HepG2 (cell line): Measurements from ENCODE around the gene PTPN2. TPM values are rescaled to one million over a fixed set of nuclear protein-coding genes. Genes with fewer than 3 reads are reported as not detected.
A peak's percentile ranks its signal among the peaks of the same experiment; 100 is the strongest.

Source experiments
- AFF4 ChIP-seq: sonication (generic); formaldehyde crosslinking; IDR thresholded peaks from 2 replicates; pipeline ENCODE4 v1.4.0; 2020; ENCODE audit warnings: missing genetic modification reagents
- ATM ChIP-seq: fragments of 450-650 bp; IDR thresholded peaks from 2 replicates; pipeline ENCODE4 v1.7.1; 2017; ENCODE audit warnings: mild to moderate bottlenecking, borderline replicate concordance
- DMAP1 ChIP-seq: IDR thresholded peaks from 2 replicates; pipeline ENCODE4 v1.6.1; 2016
- FOXK1 ChIP-seq: sonication (generic); formaldehyde crosslinking; IDR thresholded peaks from 2 replicates; pipeline ENCODE4 v1.4.0; 2020; ENCODE audit warnings: low read depth, missing genetic modification reagents, borderline replicate concordance
- HMG20A ChIP-seq: IDR thresholded peaks from 2 replicates; pipeline ENCODE4 v1.6.1; 2016; ENCODE audit warnings: borderline replicate concordance
- HNF4A ChIP-seq: sonication (generic); formaldehyde crosslinking; IDR thresholded peaks from 2 replicates; pipeline ENCODE4 v1.4.0; 2020; ENCODE audit warnings: missing genetic modification reagents
- MAF1 ChIP-seq: sonication (generic); formaldehyde crosslinking; IDR thresholded peaks from 2 replicates; pipeline ENCODE4 v1.5.0; 2020; ENCODE audit warnings: missing genetic modification reagents, borderline replicate concordance
- PITX1 ChIP-seq: sonication (generic); formaldehyde crosslinking; IDR thresholded peaks from 2 replicates; pipeline ENCODE4 v1.5.1; 2020; ENCODE audit warnings: mild to moderate bottlenecking, missing genetic modification reagents
- RCOR2 ChIP-seq: IDR thresholded peaks from 2 replicates; pipeline ENCODE4 v1.6.1; 2016; ENCODE audit warnings: missing biosample characterization, missing genetic modification reagents
- SP4 ChIP-seq: sonication (generic); formaldehyde crosslinking; IDR thresholded peaks from 2 replicates; pipeline ENCODE4 v1.8.1; 2023; ENCODE audit warnings: mild to moderate bottlenecking, missing genetic modification reagents
- ZC3H4 ChIP-seq: sonication (generic); formaldehyde crosslinking; IDR thresholded peaks from 2 replicates; pipeline ENCODE4 v1.4.0; 2020; ENCODE audit warnings: missing genetic modification reagents, borderline replicate concordance
- ZMYM4 ChIP-seq: sonication (generic); formaldehyde crosslinking; IDR thresholded peaks from 2 replicates; pipeline ENCODE4 v1.8.1; 2023; ENCODE audit warnings: mild to moderate bottlenecking, missing genetic modification reagents
- ZNF335 ChIP-seq: sonication (generic); formaldehyde crosslinking; IDR thresholded peaks from 2 replicates; pipeline ENCODE4 v1.4.0; 2020; ENCODE audit warnings: missing genetic modification reagents
- ZNF382 ChIP-seq: sonication (generic); formaldehyde crosslinking; IDR thresholded peaks from 2 replicates; pipeline ENCODE4 v1.5.0; 2020; ENCODE audit warnings: missing genetic modification reagents, mild to moderate bottlenecking, borderline replicate concordance
- ZNF446 ChIP-seq: sonication (generic); formaldehyde crosslinking; IDR thresholded peaks from 2 replicates; pipeline ENCODE4 v1.5.0; 2020; ENCODE audit warnings: mild to moderate bottlenecking, missing genetic modification reagents
- ZNF552 ChIP-seq: sonication (generic); formaldehyde crosslinking; IDR thresholded peaks from 2 replicates; pipeline ENCODE4 v1.9.0; 2022; ENCODE audit warnings: missing genetic modification reagents, mild to moderate bottlenecking, borderline replicate concordance
- ZNF775 ChIP-seq: sonication (generic); formaldehyde crosslinking; IDR thresholded peaks from 2 replicates; pipeline ENCODE4 v1.4.0; 2020; ENCODE audit warnings: missing genetic modification reagents, mild to moderate bottlenecking, moderate library complexity, borderline replicate concordance
- ZSCAN22 ChIP-seq: sonication (generic); formaldehyde crosslinking; IDR thresholded peaks from 2 replicates; pipeline ENCODE4 v1.4.0; 2020; ENCODE audit warnings: mild to moderate bottlenecking, missing genetic modification reagents
- polyA plus RNA-seq, 8 experiments: library from polyadenylated mRNA; depleted of rRNA in 3 of 8; stranded (reverse) in 7 of 8; unstranded in 1 of 8; fragments of >200 nt; fragmentation: Illumina TruSeq in 4 of 8; extraction: Trizol in 4 of 8; gene quantifications; 2 replicates each; pipeline versions ENCODE4 v1.2.1 to v1.2.3, GENCODE V29; 2011 to 2016; ENCODE audit warnings: low read depth in 4 of 8, missing spikeins in 1 of 8, mixed read lengths in 1 of 8; ENCODE audit not compliant: insufficient read depth in 1 of 8
- total RNA-seq, 5 experiments: library from RNA; depleted of rRNA; stranded (reverse); fragments of >200 nt; fragmentation: Illumina TruSeq; extraction: Trizol; gene quantifications; 2 replicates each; pipeline ENCODE4 v1.2.3, GENCODE V29; 2016; ENCODE audit warnings: low read depth in 1 of 5
- TF ChIP-seq, protein P1 (sequence below): IDR thresholded peaks from 2 replicates; pipeline ENCODE4 v1.6.1; 2012; ENCODE audit warnings: low read depth, low read length, improper control_type of control experiment
- TF ChIP-seq, protein P2 (sequence below): sonication (generic); formaldehyde crosslinking; IDR thresholded peaks from 2 replicates; pipeline ENCODE4 v1.8.0; 2022; ENCODE audit warnings: mild to moderate bottlenecking, missing genetic modification reagents; ENCODE audit not compliant: insufficient replicate concordance
- TF ChIP-seq, protein P3 (sequence below): sonication (generic); formaldehyde crosslinking; IDR thresholded peaks from 2 replicates; pipeline ENCODE4 v1.4.0; 2020; ENCODE audit warnings: mild to moderate bottlenecking, missing genetic modification reagents

PTPN2 gene
- total and polyA plus RNA-seq, 2 of the 13 experiments (the other 11 are each of a cell fraction or from before 2014, with no cell fraction given) = 24.9 to 41.5 TPM

DNA sequence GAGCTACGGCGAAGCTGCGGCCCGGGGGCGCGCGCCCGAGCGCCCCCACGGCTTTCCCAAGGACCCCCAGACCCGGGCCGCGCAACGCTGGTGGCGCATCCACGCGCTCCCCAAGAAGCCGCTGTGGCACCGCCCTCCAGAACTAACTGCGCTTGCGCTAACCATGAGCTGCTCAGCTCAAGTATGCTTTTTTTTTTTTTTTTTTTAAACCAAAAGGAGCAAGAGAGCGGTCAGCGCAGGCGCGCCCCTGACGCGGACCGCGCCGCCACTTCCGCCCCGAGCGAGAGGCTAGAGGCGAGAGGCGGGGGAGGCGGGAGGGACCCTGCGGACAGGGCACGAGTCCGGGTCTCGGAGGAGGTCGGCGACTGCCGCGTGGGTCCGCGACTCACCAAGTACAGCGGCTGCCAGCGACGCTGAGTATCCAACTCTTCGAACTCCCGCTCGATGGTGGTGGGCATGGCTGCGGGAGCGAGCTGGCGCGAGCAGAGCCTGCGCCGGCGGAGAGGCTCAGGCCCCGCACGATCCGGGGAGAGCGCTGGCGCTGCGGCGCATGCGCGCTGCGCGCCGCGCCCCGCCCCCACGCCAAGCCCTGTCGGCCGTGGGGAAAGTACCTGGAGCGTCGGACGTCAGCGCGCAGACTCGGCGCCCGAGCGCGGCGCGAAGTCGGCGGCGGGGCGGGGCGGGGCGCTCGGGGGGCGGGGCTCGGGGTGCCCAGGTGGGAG is at the start of gene PTPN2 (continued):
- TF ChIP-seq AFF4 (CRISPR knock-in tag) (no peak), RCOR2 (CRISPR knock-in tag) (no peak), HMG20A (CRISPR knock-in tag) (no peak), ZSCAN22 (CRISPR knock-in tag) (no peak), ZNF335 (CRISPR knock-in tag) (peak; percentile 55; the same call in 1 of the 2 replicates), HNF4A (peak; percentile 18; the same call in 1 of the 2 replicates), SP4 (CRISPR knock-in tag) (peak; percentile 66; the same call in 1 of the 2 replicates), ZMYM4 (CRISPR knock-in tag) (peak; percentile 76; the same call in 1 of the 2 replicates), DMAP1 (CRISPR knock-in tag) (peak; percentile 96), ZNF552 (0 out of 2 replicates have a peak, but pooled peaks have one; percentile 28), ZNF382 (CRISPR knock-in tag) (no peak), ZNF775 (CRISPR knock-in tag) (no peak), ATM (no peak), MAF1 (0 out of 2 replicates have a peak, but pooled peaks have one; percentile 75), ZC3H4 (CRISPR knock-in tag) (0 out of 2 replicates have a peak, but pooled peaks have one; percentile 34), FOXK1 (CRISPR knock-in tag) (peak; percentile 65), ZNF446 (CRISPR knock-in tag) (peak; percentile 87), PITX1 (CRISPR knock-in tag) (peak; percentile 68)
- TF ChIP-seq, protein P1, sequence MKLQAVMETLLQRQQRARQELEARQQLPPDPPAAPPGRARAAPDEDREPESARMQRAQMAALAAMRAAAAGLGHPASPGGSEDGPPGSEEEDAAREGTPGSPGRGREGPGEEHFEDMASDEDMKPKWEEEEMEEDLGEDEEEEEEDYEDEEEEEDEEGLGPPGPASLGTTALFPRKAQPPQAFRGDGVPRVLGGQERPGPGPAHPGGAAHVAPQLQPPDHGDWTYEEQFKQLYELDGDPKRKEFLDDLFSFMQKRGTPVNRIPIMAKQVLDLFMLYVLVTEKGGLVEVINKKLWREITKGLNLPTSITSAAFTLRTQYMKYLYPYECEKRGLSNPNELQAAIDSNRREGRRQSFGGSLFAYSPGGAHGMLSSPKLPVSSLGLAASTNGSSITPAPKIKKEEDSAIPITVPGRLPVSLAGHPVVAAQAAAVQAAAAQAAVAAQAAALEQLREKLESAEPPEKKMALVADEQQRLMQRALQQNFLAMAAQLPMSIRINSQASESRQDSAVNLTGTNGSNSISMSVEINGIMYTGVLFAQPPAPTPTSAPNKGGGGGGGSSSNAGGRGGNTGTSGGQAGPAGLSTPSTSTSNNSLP = no peak
- TF ChIP-seq, protein P2, sequence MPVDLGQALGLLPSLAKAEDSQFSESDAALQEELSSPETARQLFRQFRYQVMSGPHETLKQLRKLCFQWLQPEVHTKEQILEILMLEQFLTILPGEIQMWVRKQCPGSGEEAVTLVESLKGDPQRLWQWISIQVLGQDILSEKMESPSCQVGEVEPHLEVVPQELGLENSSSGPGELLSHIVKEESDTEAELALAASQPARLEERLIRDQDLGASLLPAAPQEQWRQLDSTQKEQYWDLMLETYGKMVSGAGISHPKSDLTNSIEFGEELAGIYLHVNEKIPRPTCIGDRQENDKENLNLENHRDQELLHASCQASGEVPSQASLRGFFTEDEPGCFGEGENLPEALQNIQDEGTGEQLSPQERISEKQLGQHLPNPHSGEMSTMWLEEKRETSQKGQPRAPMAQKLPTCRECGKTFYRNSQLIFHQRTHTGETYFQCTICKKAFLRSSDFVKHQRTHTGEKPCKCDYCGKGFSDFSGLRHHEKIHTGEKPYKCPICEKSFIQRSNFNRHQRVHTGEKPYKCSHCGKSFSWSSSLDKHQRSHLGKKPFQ (CRISPR knock-in tag) = no peak
- TF ChIP-seq, protein P3, sequence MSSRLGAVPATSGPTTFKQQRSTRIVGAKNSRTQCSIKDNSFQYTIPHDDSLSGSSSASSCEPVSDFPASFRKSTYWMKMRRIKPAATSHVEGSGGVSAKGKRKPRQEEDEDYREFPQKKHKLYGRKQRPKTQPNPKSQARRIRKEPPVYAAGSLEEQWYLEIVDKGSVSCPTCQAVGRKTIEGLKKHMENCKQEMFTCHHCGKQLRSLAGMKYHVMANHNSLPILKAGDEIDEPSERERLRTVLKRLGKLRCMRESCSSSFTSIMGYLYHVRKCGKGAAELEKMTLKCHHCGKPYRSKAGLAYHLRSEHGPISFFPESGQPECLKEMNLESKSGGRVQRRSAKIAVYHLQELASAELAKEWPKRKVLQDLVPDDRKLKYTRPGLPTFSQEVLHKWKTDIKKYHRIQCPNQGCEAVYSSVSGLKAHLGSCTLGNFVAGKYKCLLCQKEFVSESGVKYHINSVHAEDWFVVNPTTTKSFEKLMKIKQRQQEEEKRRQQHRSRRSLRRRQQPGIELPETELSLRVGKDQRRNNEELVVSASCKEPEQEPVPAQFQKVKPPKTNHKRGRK (CRISPR knock-in tag) = no peak
